Suppressor macrophage treated with lipopolysaccharide for 1 hour (primary cell): ENCODE results near the gene BBX.
"Not testable (repeated sequence)": the region's sequence is repeated elsewhere in the genome, so short reads cannot be mapped to it uniquely, and the experiment has no call there.

Source experiments
- DNase-seq, 3 donors: peaks; one replicate each; pipeline ENCODE4 v3.0.0-alpha.2; 2020 to 2022

The BBX gene

DNA sequence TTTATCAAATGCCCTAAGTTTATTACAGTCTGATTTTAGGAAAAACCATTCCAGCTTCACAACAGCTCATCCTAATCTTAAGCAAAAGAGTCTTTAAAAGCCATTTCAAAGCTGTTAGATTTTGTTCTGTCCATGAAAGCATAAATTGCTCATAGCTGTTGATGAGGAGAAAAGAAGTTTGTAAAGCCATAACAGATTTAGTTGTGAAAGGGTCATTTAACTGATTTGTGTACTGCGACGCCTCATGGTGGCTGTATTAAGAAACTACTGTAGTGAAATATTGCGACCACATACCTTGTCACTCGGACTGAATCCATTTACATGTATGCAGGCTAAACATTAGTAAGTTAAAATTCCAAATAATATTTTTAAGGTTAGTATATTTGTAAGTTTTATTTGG, 20.9 kb downstream of the BBX start:
- peak; percentile 13 to 27 (median 25) for DNase-seq

DNA sequence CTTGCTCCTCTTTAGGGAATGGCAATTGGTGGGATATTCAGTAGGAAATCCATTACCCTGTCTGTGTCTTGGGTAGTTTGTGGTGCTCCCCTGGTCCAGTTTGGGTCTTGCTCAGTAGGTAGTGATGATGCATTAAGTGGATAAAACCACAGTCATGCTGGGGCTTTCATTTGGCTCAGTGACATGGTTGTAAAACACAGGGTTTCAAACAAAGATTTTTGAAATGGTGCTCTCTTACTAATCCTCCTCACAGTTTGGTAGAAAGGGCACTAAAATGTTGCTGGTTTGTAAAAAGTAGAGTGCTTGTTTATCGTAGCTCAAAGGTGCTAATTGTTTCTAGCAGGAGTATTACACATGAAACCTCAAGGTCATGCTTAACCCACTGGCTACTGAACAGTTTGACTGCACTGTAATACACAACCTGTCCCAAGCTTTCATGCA, 22.9 kb downstream of the BBX start:
- DNase-seq: no peak

DNA sequence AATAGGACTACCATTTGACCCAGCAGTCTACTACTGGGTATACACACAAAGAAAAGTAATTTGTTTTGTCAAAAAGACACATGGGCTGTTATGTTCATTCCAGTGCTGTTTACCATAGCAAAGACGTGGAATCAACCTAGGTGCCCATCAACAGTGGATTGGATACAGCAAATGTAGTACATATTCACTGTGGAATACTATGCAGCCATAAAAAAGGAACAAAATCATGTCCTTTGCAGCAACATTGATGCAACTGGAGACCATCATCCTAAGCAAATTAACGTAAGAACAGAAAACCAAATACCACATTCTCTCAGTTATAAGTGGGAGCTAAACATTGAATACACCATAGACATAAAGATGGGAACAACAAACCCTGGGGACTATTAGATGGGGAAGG, 25.8 kb downstream of the BBX start:
- DNase-seq: no peak

DNA sequence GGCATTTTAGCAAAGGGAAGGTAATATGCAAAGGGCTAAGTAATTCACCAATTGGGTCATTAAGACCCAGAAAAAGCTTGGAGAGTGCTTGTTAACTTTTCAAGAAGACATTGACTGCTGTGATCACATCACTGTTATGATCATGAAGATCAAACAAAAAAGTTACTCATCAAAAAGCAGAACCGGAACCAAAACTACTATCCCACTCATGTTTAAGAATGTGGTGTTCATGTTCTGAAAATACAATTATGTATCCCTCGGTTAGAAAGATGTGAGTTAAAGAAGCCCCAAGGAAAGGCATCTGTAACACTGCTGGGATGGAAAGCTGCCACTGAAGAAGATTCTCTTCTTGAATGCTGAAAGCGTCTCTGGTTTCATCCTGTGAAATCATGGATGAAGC, 32.6 kb downstream of the BBX start:
- DNase-seq: peak in 2 of 3 donors; percentile 3 to 29

DNA sequence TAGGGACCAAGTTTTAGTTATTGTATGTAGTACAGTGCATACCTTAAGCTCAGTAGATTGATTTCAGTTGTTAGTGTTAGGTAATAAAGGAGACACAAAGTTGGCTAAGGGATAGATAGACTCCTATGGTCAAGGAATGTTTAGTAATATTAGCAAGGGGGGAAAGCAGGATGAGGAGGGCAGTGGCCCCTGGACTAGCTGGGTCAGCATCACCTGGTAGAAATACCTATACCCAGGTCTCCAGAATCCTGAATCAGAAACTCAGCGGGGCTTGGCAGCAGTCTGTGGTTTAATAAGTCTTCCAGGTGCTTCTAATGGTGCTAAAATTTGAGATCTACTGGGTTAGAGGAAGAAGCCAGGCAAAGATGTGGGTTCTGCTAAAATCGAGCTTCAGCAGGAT, 35.0 kb downstream of the BBX start:
- no peak for DNase-seq

DNA sequence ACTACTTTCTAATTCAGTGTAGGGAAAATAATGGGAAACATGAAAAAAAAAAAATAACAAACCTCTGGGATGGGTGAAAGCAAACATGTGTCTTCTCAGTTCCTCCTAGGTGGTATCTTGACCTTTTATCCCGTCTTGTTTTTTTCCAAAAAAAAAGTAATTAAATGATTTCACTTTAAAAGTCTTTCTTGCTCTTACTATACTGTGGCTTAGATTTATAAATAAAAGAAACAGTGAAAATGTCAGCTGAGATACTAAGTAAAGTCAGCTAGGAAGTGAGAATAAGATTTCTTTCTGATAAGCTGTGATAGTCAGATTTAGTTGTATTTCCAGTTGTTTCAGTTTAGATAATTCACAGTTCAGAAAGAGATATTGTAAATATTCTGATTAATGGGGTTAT, 37.4 kb downstream of the BBX start:
- no peak for DNase-seq

DNA sequence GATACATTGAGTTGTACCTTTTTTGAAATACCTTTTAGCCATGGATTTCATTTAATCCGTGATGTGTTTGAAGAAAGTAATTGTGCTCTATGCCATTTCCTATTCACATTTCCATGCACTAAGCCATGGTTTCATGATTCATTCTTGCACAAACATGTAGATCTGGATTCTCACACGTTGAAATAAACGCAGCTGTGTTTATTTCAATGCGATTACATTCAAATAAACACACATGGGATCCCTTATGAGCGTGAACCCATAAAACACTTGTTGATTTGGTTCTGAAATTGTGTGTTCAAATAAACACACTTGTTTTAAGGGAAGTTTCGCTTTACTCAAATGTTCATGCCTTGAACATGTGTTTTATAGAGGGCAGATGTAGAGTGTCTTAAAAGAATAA, 39.2 kb downstream of the BBX start:
- DNase-seq: no peak

DNA sequence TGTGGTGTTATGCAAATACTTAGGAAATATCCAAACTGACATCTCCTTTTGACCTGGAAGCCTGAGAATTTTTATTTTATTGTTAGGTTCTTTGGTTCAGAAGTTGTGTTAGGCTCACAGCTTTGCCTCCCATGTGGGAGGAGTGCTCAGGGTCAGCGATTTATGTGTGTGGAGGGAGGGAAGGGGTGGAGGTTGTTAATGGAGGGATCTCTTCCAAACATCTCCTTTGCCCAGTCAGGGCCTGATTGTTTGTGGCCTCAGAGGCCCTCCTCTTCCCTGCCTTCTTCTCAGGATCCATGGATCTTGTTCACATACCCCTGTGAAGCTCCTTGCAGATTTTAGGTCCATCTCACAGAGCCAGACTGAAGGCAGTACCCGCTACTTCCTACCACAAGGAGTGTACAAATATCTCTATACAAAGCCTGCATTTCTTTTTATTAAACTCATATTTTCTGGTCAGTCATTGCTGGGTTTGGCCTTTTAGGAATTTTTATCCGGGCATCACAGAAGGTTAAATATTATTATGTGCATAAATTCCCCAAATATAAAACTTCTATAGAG, 40.3 kb downstream of the BBX start:
- DNase-seq: no peak

DNA sequence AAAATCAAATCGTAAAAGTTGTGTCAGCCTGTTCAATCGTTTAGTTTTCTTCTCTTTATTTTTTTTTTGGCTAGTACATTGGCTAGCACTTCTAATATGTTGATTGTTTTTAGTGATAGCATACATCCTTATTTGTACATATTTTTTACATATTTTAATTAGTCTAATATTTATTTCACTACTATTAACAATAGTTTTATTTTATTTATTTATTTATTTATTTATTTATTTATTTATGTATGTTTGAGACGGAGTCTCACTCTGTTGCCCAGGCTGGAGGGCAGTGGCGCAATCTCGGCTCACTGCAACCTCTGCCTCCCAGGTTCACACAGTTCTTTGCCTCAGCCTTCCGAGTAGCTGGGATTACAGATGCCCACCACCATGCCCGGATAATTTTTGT, 42.5 kb downstream of the BBX start:
- DNase-seq: not testable (repeated sequence)

DNA sequence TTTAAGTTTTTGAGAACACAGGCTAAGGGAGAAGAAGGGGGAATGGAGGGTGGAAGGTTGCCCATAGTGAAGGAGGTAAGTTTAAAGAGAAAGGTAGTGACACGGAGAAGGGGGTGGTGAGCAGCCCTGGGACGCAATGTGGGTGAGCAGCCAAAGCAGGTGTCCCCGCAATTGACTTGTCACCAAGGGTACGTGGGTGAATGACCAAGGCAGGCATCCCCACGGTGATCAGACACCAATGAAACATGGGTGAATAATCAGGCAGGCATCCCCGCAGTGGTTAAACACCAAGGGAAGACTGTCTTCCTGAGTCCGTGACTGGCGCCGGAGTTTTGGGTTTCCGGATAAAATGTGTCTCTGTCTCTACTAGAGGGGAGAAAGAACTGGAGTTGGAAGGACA, 48.3 kb downstream of the BBX start:
- DNase-seq: not testable (repeated sequence)

DNA sequence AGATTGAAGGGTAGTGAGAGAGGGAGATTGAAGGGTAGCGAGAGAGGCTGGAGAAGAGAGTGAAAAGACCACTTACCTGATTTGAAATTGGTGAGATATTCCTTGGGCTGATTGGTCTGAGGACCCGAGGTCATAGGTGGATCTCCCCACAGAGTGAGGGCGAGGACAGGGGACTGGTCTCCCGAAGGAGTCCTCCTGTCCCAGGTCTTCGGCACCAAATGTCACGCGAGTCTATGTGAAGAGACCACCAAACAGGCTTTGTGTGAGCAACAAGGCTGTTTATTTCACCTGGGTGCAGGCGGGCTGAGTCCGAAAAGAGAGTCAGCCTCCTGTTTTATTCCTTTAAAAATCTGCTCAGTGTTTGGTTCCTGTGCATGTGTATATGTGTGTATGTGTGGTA, 48.7 kb downstream of the BBX start:
- DNase-seq: not testable (repeated sequence)

DNA sequence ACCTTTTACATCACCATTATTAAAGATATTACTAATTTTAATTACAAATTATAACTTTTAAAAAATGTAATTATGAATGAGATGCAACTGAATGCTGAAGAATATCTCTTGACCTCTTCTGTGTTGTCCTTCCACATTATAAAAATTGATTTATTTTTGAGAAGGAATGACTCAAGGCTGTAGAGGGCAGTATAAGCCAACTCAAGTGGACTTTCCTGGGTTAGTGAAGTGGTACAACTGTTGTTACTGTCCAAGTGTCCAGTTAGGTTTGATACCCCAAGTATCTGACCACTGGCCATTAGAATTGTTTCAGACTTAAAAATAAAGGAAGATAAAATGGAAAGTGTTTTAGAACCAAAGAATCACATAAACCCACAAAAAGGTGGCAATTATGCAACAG, 51.9 kb downstream of the BBX start:
- DNase-seq: peak; percentile 55 to 75 (median 67)

DNA sequence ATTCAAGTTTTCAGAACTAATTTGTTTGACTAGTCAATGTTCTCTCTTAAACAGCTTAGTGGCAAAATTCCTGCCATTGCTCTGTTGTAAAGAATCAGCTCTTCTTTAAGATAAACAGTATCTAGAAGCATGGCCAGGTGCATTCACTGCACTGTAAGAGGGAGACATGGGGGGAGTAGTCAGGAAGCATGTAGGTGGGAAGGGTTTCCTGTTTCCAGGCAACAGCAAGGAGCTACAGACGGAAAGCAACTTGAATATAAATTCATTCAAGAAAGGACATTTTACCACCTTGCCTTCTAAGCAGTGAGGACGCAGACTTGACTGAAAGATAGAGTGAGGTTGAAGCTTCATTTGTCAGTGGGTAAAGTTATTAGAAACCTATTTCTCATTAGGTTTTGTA, 55.3 kb downstream of the BBX start:
- no peak for DNase-seq

DNA sequence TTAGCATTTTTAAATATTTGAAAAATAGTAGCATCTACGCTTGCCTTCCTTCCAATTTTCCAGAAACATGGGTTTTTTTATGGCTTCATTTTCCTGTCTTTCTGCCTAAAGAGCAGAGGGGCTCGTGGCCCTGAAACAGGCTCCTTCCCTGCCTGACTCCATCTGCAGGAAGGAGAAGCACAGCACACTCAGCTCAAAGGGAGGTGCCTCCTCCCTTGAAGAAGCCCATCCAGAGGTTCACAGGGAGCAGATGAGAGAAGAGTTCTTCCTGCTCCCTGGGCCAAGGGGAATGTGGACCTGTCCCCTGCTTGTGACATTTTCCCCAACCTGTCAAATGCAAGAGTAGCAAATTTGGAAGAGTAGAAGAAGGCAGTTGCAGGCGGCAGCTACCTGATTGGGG, 55.8 kb downstream of the BBX start:
- no peak for DNase-seq

DNA sequence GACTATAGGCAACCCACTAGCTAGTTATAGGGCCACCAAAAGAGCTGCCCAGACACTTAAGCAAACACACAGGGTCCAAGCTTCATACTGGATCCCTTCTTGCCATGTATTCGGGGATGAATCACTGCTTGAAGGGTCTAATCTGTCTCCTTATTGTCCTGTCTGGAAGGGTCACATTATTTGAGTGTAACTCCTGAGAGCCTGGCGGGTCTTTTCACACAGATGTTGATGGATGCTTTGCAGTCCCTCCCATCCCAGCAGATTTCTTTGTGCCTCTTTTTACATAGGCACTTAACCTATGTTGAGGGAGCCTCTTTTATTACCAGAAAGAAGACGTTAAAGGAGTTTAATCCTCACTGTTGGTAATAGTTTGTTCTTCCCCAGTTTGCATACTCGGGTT, 56.6 kb downstream of the BBX start:
- no peak for DNase-seq

DNA sequence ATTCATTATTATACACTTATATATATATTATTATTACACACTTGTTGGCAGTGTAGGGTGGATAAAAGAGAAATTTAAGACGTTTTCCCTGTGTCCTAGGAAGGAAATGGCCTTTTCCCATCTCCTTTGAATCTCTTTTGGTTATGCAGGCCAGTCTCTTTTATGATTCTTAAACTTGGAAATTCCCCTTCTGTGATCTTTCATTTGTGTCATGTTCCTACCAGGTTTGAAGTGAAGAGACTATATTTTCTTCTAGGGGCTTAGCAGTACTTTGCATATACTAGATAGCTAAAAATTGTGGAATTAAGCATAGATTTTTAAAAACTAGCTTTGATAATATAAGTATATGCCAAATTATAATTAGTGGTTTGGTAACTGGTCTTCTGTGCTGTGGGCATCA, 58.5 kb downstream of the BBX start:
- no peak for DNase-seq

DNA sequence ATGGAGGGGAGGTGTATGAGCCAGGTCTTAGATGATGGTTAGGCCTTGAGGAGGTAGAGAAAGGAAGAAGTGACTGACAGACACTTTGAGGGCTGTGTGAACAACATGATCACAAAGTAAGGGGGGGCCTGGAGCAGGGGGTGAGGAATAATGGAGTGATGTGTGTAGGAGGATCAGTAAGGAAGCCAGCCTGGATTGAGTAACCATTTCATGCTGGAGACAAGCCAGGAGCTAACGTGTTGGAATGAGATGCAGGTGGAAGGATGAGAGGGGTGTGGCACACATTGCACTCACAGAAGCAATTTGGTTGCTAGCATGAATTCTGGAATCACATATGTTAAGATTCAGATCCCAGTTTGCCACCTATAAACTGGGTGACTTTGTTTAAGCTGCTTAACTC, 65.5 kb downstream of the BBX start:
- no peak for DNase-seq

DNA sequence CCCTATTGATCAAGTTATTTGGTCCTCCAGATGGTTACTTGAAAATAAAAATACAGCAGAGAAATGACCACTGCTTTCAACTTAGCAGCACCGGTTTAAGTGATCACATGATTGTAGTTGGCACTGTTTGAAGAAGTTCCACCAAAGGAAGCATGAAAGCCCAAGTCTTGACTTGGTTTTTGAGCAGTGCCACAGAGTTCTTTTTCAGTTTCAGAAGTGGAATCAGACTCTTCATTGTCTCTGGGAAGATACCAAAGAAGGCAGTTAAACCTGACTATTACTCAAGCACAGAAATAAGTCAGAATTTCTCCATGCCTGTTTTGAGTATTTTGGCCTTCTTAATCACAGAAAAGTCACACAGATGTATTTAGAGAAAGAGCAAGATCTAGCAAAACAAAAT, 66.7 kb downstream of the BBX start:
- peak in 1 of 3 donors; percentile 4 for DNase-seq

DNA sequence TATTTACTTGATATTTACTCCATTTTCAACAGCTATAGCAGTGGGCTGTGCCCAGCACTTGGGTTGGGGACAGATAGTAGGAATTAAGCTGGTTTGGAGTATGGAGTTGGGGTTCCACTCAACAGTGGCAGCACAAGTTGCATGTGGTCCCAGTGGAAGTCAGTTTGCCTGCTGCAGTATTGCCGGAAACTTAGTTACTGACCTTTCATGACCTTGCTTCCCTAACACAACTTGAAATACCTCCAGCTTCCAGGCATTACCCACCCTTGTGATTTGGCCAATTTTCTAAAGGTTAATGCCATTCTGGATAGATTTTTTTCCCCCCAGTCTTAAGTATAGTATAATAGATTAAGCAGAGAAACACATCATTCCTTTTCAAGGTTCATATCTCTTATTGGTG, 68.0 kb downstream of the BBX start:
- DNase-seq: no peak

DNA sequence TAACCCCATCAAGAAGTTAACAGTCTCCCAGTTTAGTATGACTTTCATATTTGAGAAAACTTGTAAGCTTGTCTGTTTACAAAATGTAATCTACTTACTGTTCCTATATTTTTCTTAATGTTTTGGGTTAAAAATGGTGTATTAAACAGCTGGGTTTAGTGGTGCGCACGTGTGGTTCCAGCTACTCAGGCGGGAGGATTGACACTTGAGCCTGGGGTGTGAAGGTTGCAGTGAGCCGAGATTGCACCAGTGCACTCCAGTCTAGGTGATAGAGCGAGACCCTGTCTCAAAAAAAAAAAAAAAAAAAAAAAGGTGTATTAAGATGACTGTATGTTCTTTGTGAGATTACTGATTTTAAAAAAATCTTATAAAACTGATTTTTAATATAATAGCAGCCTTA, 69.3 kb downstream of the BBX start:
- no peak for DNase-seq

DNA sequence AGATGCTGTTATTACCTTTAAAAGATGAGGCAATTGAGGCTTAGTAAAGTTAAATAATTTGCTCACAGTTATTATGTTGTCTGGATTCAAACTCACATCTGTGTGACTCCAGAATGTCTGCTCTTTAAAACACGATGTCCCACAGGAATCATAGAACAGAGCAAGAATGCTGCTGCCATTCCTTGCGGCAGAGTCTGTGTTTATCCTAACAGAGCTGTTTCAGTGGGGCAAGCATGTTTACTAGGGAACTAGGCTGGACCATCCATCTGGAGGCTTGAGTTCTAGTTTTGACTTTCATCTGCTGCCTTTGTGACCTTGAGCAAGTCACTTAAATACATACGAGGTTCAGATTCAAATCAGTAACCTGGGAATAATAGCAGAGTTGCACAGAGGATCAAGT, 72.1 kb downstream of the BBX start:
- DNase-seq: no peak

DNA sequence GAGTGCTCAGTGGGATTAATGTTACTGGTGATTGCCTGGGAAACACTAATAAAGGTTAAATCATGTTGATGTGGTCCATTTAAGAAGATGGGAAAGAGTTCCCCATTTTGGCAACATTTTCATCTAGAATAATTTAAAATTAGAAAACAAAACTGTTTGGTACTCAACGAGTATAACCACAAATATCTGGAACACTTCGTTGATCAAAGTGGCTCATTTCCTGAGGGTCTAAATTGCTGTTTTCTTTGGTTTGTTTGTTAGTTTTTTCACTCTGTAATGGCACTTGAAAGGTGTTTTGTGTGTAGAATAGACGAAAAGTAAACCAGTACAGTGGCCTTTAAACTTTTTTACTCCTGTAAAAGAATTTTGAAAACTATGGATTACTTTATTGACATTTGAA, 73.9 kb downstream of the BBX start:
- no peak for DNase-seq

DNA sequence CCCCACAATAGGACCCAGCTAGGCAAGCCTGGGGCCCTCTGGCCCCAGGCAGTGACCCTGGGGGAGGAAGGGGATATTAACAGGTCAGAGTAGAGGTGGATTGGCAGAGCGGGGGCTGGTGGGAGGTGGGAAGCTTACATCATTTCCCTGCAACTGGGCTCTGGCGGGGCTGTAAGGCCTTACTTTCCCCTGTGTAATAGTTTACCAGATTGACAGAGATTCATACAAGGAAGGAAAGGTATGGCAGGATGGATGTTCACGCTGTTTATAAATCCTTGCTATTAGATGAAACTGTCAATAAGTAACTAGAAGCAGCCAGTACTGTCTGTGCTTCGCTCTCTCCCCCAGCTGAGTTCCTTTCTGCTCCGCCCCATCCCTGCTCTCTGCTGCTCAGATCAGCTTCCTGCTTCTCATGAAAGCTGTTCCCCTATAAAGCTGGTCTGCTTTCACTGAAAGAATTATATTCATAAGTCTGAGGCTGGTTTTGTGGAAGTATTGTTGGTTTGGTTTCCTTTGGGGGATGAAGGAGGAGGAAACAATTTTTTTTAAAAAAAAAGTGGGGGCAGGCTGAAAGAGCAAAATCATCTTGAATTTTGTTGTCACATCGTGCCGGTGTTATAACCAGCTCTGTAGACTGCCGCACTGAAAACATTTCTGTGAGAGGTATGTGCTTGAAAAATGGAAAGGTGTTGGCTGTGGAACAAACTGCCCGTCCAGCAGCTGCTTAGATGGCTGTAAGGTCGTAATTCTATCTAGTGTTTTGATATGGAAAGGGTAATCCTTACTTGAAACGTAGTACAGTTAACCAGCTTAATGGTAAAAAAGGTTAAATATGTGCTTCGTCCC, 76.4 kb downstream of the BBX start:
- DNase-seq: peak; percentile 60 to 68 (median 65)

DNA sequence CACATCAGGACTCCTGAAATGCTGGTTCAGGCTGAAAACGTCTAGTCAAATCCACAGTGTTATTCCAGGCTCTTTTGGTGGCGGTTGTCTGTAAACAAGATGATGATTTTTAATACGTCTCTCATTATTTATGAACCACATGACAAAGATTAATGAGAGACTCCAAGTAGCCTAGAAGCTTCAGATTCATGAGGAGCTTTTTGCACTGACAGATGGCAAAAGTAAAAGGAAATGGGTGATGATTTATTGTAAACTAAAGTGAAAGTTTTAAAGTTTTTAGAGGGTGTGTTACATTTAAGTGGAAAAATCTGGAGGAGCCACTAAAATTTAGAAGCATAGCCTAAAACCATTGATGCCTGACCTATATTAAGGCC, 77.0 kb downstream of the BBX start:
- peak in 2 of 3 donors; percentile 4 to 24 for DNase-seq

DNA sequence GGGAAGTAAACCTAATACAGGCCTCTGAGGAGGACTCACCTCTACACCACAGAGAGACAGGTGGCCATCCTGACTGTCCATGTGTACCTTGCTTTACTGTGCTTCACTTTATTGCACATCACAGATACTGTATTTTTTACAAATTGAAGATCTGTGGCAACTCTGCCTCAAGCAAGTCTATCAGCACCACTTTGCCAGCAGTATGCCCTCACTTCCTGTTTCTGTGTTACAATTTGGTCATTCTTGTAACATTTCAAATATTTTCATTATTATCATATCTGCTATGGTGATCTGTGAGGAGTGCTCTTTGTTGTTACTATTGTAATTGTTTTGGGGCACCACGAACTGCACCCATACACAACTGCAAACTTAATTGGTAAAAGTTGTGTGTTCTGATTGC, 78.0 kb downstream of the BBX start:
- DNase-seq: peak; percentile 19 to 40 (median 38)
